ENCODE results near the gene STRIP1. TPM values are rescaled to one million over a fixed set of nuclear protein-coding genes. Genes with fewer than 3 reads are reported as not detected.

STRIP1 gene
- total and polyA plus RNA-seq, 2 donors (not counting 1 experiment from before 2014, with no cell fraction given) = 17.2 to 43.8 TPM

GRCh38 chr1:110086961-110087360 is 52.5 kb downstream of the STRIP1 start:
- H3K27ac ChIP-seq (ENCODE audit: insufficient read depth, low read length) = no peak overlapping the region

DNA sequence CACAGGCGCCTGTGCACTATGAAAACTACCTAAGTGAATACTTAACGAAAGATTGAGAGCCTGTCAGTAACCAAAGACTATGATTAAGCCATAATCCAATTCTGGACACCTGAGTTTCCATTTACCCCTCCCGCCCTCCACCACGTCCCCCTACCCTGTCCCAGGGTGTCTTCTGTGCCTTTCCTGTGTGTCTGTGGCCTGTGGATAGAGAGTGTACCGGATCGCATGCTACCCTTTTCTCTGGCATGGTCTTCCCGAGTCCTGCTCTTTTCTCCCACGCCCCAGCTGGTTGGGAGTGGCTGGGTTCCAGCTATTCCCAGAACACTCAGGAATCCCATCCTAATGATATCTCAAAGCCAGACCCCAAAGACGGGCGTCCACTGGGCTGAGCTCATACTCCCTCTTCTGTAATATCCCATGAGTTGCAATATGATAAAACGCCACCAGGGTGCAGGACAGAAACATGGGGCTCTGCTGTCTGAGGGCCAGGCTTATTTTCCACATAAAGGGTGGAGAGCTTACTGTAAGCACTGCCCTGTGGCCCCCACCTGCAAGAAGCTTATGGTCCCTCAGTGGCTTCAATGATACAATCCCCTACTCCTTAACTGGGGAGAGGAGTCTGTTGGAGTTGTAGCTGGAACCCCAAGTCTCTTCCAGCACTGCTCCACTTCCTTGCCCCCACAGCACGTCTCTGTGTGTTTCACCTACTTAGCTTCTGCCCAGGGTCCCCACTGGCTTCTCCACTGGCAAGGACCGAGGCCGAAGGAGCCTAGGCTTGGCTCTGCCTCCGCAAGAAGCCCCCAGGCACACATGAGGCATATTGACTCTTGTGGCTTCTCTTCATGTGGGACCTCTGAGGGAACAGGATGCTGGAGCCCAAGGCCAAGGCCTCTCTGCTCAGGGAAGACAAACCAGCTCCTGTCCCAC is 53.7 kb downstream of the STRIP1 start:
- Histone ChIP-seq H3K27me3 (ENCODE audit: control insufficient read depth, insufficient read depth, low read length) (peaks cover 27% of the 10 kb centered on the region), H3K36me3 (ENCODE audit: control insufficient read depth, insufficient read depth, low read length) (no peaks in the 10 kb centered on the region), H4K20me1 (ENCODE audit: control insufficient read depth, extremely low read depth, insufficient read depth, low read length) (no peaks in the 10 kb centered on the region), H2AFZ (ENCODE audit: low read length) (no peak overlapping the region), H3K4me1 (ENCODE audit: control insufficient read depth, extremely low read depth, insufficient read depth, low read length) (no peaks in the 10 kb centered on the region), H3K4me2 (ENCODE audit: extremely low read depth, insufficient read depth, low read length) (no peak overlapping the region), H3K4me3 (replicated peaks in 1 of 4; ENCODE audit: control extremely low read depth in 1 of 4, insufficient read depth in 1 of 4, low read depth in 3 of 4, low read length in 4 of 4) (no peak overlapping the region), H3K27ac (ENCODE audit: insufficient read depth, low read length) (no peak overlapping the region), H3K9ac (ENCODE audit: insufficient read depth, low read length) (no peak overlapping the region), H3K9me3 (ENCODE audit: control insufficient read depth, insufficient read depth, low read depth, low read length) (no peaks in the 10 kb centered on the region), H3K79me2 (ENCODE audit: control insufficient read depth, insufficient read depth, low read length) (no peaks in the 10 kb centered on the region)
- TF ChIP-seq CTCF (conservative IDR thresholded peaks at IDR 0.05 in 1 of 2, IDR thresholded peaks at IDR 0.05 in 1 of 2; ENCODE audit: low read depth in 1 of 2, low read length in 2 of 2) (peak; percentile 61 to 77), EZH2 (IDR thresholded peaks at IDR 0.05; ENCODE audit: low read length, missing control alignments) (no peak)
- DNase-seq (ENCODE audit: low read depth in 2 of 2) = peak; percentile 36 to 53

More at GRCh38 chr1:110086961-110087360, 52.5 kb downstream of the STRIP1 start:
- no peaks in the 10 kb centered on the region for H3K36me3 ChIP-seq (ENCODE audit: control insufficient read depth, insufficient read depth, low read length)
- TF ChIP-seq EZH2 (IDR thresholded peaks at IDR 0.05; ENCODE audit: low read length, missing control alignments) (no peak), CTCF (conservative IDR thresholded peaks at IDR 0.05 in 1 of 2, IDR thresholded peaks at IDR 0.05 in 1 of 2; ENCODE audit: low read depth in 1 of 2, low read length in 2 of 2) (no peak)
- no peak for DNase-seq (ENCODE audit: low read depth in 2 of 2)
- peaks cover 36% of the 10 kb centered on the region for H3K27me3 ChIP-seq (ENCODE audit: control insufficient read depth, insufficient read depth, low read length)
- H3K9ac ChIP-seq (ENCODE audit: insufficient read depth, low read length) = no peak overlapping the region
- no peaks in the 10 kb centered on the region for H4K20me1 ChIP-seq (ENCODE audit: control insufficient read depth, extremely low read depth, insufficient read depth, low read length)
- no peak overlapping the region for H3K4me2 ChIP-seq (ENCODE audit: extremely low read depth, insufficient read depth, low read length)
- H2AFZ ChIP-seq (ENCODE audit: low read length) = no peak overlapping the region
- no peaks in the 10 kb centered on the region for H3K4me1 ChIP-seq (ENCODE audit: control insufficient read depth, extremely low read depth, insufficient read depth, low read length)
- no peak overlapping the region for H3K4me3 ChIP-seq (replicated peaks in 1 of 4; ENCODE audit: control extremely low read depth in 1 of 4, insufficient read depth in 1 of 4, low read depth in 3 of 4, low read length in 4 of 4)
- H3K79me2 ChIP-seq (ENCODE audit: control insufficient read depth, insufficient read depth, low read length) = no peaks in the 10 kb centered on the region
- H3K9me3 ChIP-seq (ENCODE audit: control insufficient read depth, insufficient read depth, low read depth, low read length) = no peaks in the 10 kb centered on the region

DNA sequence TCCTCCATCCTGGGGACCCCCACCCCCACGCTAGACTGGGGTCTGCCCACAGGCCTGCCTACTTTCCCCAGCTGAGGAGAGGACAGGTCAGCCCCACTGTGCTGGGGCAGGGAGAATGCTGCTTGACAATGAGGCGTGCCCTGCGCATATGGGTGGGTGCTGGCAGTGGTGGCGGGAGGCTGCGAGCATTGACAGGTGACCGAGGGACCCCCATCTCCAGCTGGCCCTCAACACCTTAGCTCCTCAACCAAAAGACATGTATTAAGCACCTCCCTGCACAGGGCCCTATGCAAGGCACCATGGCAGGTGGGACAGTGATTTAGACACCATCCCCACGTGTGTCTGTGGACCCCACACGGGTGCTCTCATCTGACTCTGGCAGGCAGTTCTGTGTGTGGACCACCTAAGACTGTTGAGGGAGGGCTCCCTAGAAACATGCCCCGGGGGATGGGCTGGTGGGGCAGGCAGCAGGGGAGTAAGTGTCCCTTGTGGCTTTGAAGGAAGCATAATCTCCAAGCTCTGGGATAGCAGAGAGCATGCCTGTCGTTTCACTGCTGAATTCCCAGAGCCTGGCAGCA is 54.4 kb downstream of the STRIP1 start:
- H3K4me2 ChIP-seq (ENCODE audit: extremely low read depth, insufficient read depth, low read length) = no peak overlapping the region
- H3K27ac ChIP-seq (ENCODE audit: insufficient read depth, low read length) = no peak overlapping the region
- H4K20me1 ChIP-seq (ENCODE audit: control insufficient read depth, extremely low read depth, insufficient read depth, low read length) = no peaks in the 10 kb centered on the region
- H3K27me3 ChIP-seq (ENCODE audit: control insufficient read depth, insufficient read depth, low read length) = peaks cover 23% of the 10 kb centered on the region
- no peaks in the 10 kb centered on the region for H3K36me3 ChIP-seq (ENCODE audit: control insufficient read depth, insufficient read depth, low read length)
- no peak for DNase-seq (ENCODE audit: low read depth in 2 of 2)
- no peak overlapping the region for H3K4me3 ChIP-seq (replicated peaks in 1 of 4; ENCODE audit: control extremely low read depth in 1 of 4, insufficient read depth in 1 of 4, low read depth in 3 of 4, low read length in 4 of 4)
- TF ChIP-seq EZH2 (IDR thresholded peaks at IDR 0.05; ENCODE audit: low read length, missing control alignments) (no peak), CTCF (conservative IDR thresholded peaks at IDR 0.05 in 1 of 2, IDR thresholded peaks at IDR 0.05 in 1 of 2; ENCODE audit: low read depth in 1 of 2, low read length in 2 of 2) (no peak)
- H3K9me3 ChIP-seq (ENCODE audit: control insufficient read depth, insufficient read depth, low read depth, low read length) = no peaks in the 10 kb centered on the region
- no peak overlapping the region for H2AFZ ChIP-seq (ENCODE audit: low read length)
- no peak overlapping the region for H3K9ac ChIP-seq (ENCODE audit: insufficient read depth, low read length)
- H3K4me1 ChIP-seq (ENCODE audit: control insufficient read depth, extremely low read depth, insufficient read depth, low read length) = no peaks in the 10 kb centered on the region
- no peaks in the 10 kb centered on the region for H3K79me2 ChIP-seq (ENCODE audit: control insufficient read depth, insufficient read depth, low read length)

Data from fibroblast of lung (primary cell).